ENCODE results near the gene POC1A.

DNA sequence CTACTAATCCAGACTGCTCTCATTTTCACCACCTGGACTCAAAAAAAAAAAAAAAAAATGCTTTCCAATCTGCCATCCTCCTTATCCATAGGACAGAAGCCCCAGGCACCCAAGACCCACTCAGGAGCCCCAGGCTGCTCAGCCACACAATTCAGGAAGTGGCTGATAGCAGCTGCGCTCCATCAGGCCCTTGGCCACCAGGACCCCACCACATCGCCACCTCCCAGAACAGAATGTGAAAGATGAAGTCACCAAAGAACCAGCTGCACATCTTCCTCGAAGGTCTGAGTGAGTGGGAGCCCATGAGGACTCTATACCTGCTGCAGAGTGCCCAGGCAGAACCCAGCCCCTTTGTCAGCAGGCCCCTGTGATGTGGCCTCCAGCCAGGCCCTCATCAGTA lies 19.5 kb downstream of the POC1A start:
- TF ChIP-seq, protein P1, sequence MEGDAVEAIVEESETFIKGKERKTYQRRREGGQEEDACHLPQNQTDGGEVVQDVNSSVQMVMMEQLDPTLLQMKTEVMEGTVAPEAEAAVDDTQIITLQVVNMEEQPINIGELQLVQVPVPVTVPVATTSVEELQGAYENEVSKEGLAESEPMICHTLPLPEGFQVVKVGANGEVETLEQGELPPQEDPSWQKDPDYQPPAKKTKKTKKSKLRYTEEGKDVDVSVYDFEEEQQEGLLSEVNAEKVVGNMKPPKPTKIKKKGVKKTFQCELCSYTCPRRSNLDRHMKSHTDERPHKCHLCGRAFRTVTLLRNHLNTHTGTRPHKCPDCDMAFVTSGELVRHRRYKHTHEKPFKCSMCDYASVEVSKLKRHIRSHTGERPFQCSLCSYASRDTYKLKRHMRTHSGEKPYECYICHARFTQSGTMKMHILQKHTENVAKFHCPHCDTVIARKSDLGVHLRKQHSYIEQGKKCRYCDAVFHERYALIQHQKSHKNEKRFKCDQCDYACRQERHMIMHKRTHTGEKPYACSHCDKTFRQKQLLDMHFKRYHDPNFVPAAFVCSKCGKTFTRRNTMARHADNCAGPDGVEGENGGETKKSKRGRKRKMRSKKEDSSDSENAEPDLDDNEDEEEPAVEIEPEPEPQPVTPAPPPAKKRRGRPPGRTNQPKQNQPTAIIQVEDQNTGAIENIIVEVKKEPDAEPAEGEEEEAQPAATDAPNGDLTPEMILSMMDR (tag by site-specific recombination; IDR thresholded peaks at IDR 0.05) = no peak
- TF ChIP-seq, protein P2, sequence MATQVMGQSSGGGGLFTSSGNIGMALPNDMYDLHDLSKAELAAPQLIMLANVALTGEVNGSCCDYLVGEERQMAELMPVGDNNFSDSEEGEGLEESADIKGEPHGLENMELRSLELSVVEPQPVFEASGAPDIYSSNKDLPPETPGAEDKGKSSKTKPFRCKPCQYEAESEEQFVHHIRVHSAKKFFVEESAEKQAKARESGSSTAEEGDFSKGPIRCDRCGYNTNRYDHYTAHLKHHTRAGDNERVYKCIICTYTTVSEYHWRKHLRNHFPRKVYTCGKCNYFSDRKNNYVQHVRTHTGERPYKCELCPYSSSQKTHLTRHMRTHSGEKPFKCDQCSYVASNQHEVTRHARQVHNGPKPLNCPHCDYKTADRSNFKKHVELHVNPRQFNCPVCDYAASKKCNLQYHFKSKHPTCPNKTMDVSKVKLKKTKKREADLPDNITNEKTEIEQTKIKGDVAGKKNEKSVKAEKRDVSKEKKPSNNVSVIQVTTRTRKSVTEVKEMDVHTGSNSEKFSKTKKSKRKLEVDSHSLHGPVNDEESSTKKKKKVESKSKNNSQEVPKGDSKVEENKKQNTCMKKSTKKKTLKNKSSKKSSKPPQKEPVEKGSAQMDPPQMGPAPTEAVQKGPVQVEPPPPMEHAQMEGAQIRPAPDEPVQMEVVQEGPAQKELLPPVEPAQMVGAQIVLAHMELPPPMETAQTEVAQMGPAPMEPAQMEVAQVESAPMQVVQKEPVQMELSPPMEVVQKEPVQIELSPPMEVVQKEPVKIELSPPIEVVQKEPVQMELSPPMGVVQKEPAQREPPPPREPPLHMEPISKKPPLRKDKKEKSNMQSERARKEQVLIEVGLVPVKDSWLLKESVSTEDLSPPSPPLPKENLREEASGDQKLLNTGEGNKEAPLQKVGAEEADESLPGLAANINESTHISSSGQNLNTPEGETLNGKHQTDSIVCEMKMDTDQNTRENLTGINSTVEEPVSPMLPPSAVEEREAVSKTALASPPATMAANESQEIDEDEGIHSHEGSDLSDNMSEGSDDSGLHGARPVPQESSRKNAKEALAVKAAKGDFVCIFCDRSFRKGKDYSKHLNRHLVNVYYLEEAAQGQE (tag by site-specific recombination; IDR thresholded peaks at IDR 0.05) = no peak
- TF ChIP-seq ZNF23 (tag by site-specific recombination; IDR thresholded peaks at IDR 0.05; ENCODE audit: borderline replicate concordance) (no peak), ZNF292 (tag by site-specific recombination; IDR thresholded peaks at IDR 0.05; ENCODE audit: borderline replicate concordance, low read depth) (no peak), ZNF701 (tag by site-specific recombination; IDR thresholded peaks at IDR 0.05) (no peak), ZNF423 (tag by site-specific recombination; IDR thresholded peaks at IDR 0.05) (no peak), ZNF626 (tag by site-specific recombination; IDR thresholded peaks at IDR 0.05) (no peak), ZNF16 (tag by site-specific recombination; IDR thresholded peaks at IDR 0.05; ENCODE audit: low read depth) (no peak), ZBTB7A (tag by site-specific recombination; IDR thresholded peaks at IDR 0.05; ENCODE audit: low read depth) (no peak)
- TF ChIP-seq, protein P3, sequence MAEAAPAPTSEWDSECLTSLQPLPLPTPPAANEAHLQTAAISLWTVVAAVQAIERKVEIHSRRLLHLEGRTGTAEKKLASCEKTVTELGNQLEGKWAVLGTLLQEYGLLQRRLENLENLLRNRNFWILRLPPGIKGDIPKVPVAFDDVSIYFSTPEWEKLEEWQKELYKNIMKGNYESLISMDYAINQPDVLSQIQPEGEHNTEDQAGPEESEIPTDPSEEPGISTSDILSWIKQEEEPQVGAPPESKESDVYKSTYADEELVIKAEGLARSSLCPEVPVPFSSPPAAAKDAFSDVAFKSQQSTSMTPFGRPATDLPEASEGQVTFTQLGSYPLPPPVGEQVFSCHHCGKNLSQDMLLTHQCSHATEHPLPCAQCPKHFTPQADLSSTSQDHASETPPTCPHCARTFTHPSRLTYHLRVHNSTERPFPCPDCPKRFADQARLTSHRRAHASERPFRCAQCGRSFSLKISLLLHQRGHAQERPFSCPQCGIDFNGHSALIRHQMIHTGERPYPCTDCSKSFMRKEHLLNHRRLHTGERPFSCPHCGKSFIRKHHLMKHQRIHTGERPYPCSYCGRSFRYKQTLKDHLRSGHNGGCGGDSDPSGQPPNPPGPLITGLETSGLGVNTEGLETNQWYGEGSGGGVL (tag by site-specific recombination; IDR thresholded peaks at IDR 0.05) = no peak

Data from HEK293 (cell line).